ENCODE data around the gene NLGN2.

The NLGN2 gene

DNA sequence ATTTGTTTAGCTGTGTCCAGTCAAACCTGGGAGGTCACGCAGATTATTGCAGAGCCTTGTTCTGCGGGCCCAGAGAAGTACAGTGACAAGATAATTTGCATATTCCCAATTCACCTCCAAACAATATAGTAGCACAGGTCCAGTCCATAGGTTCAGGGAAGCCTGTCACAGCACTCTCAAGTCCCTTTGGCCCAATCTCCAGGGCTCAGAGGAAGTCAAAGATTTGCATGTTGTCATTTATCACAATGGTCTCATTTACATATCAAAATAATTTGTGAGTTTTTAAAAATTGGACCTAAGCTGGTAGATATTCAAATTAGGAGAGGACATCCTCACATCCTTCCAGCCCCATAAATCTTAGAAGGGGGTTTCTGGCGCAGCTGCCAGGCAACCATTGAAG is 59.9 kb downstream of the NLGN2 start:
- no peak for DNase-seq

GRCh38 chr17:7468290-7468689 is 60.6 kb downstream of the NLGN2 start:
- DNase-seq = no peak

DNA sequence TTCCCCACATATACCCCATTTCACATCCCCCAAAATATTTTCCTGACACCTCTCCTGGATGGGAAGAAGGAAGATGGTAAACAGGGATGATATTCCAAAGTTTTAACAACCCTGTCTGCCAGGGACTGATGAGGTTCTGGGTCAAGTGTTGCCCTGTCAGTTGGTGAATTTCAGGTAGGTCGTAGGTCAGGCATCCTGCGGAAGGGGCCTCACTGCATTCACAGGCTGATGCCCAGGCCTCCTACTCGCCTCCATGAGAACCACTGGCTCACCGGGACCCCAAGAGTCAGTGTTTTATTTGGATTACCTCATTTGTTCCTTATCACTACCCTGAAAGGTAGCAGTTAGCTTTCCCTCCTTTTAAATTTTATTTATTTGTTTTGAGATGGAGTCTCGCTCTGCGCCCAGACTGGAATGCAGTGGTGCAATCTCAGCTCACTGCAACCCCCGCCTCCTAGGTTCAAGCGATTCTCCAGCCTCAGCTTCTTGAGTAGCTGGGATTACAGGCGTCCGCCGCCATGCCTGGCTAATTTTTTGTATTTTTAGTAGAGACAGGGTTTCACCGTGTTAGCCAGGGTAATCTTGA is 61.3 kb downstream of the NLGN2 start:
- DNase-seq = no peak
